Central memory CD8-positive, alpha-beta T cell (primary cell): ENCODE measurements around the gene FNDC10.
A peak's percentile ranks its signal among the peaks of the same experiment; 100 is the strongest.
"Not testable (repeated sequence)": the region's sequence is repeated elsewhere in the genome, so short reads cannot be mapped to it uniquely, and the experiment has no call there.

Experiments
- ATAC-seq: fragments of 150-1000 bp; cut with Tn5 transposase; replicated peaks from 2 replicates; pipeline ENCODE4 v1.10.0; 2022; ENCODE audit warnings: mild to moderate bottlenecking, moderate FRiP score, moderate number of reproducible peaks; ENCODE audit not compliant: poor library complexity, severe bottlenecking; ENCODE audit errors: extremely low read depth
- DNase-seq, 2 donors: peaks; one replicate each; pipeline ENCODE4 v3.0.0; 2021; ENCODE audit warnings: low spot score in 2 of 2
- H3K27ac Mint-ChIP-seq: one replicate; pipeline ENCODE4 v1.8.0; 2022; ENCODE audit warnings: low read depth, mild to moderate bottlenecking, moderate library complexity, mixed read lengths
- H3K27me3 Mint-ChIP-seq: one replicate; pipeline ENCODE4 v1.8.0; 2022; ENCODE audit warnings: mixed read lengths
- H3K36me3 Mint-ChIP-seq: one replicate; pipeline ENCODE4 v1.8.0; 2022; ENCODE audit warnings: mild to moderate bottlenecking, moderate library complexity, mixed read lengths; ENCODE audit not compliant: insufficient read depth
- H3K4me1 Mint-ChIP-seq: one replicate; pipeline ENCODE4 v1.8.0; 2022; ENCODE audit warnings: mixed read lengths
- H3K4me3 Mint-ChIP-seq: one replicate; pipeline ENCODE4 v1.8.0; 2022; ENCODE audit warnings: mild to moderate bottlenecking, moderate library complexity, mixed read lengths
- H3K9me3 Mint-ChIP-seq: one replicate; pipeline ENCODE4 v1.8.0; 2022; ENCODE audit warnings: mixed read lengths

Gene FNDC10

DNA sequence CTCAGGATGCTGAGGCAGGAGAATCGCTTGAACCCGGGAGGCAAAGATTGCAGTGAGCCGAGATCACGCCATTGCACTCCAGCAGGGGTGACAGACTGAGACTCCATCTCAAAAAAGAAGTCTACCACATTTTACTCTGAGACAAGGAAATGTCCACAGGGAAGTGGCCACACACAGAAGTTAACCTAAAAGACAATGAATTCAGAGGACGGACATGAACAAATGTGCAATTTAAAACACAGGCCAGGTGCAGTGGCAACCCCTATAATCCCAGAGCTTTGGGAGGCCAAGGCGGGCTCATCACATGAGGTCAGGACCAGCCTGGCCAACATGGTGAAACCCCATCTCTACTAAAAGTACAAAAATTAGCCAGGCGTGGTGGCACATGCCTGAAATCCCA is 42.2 kb downstream of the FNDC10 start:
- H3K4me3 Mint-ChIP-seq, H3K27me3 Mint-ChIP-seq, H3K27ac Mint-ChIP-seq, H3K9me3 Mint-ChIP-seq, ATAC-seq, DNase-seq: not testable (repeated sequence)
- Mint-ChIP-seq H3K36me3 (peaks cover 18% of the 10 kb centered on the region), H3K4me1 (peaks cover 23% of the 10 kb centered on the region)

DNA sequence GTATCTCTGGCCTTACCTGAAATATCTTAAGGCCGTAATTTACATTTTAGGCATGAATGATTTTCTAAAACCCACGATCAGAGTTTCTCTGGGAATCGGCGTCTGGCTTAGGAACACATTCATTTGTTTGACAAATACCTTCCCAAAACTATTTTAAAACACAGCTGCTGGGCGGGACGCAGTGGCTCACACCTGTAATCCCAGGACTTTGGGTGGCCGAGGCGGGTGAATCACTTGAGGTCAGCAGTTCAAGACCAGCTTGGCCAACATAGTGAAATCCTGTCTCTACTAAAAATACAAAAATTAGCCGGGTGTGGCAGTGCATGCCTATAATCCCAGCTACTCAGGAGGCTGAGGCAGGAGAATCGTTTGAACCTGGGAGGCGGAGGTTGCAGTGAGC is 43.0 kb downstream of the FNDC10 start:
- H3K27me3 Mint-ChIP-seq, ATAC-seq, H3K27ac Mint-ChIP-seq, H3K4me3 Mint-ChIP-seq, DNase-seq, H3K9me3 Mint-ChIP-seq: not testable (repeated sequence)
- Mint-ChIP-seq H3K36me3 (peaks cover 12% of the 10 kb centered on the region), H3K4me1 (peaks cover 24% of the 10 kb centered on the region)

DNA sequence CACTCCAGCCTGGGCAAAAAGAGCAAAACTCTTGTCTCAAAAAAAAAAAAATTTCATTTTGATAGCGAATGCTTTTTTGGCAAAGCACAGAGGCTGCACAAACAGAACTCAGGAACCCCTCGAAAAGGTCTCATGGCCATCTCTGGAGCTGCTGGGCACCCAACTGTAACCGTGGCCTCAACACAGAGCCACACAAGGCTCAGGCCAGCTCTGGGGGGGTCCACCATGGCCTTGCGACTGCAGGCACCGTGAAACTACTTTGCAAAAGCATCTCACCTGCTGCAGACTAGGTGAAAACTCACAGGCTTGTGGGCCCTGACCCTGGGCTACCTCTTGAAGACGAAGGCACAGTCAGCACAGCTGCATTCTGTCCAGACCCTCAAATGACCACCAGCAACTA is 43.4 kb downstream of the FNDC10 start:
- peaks cover 9% of the 10 kb centered on the region for H3K36me3 Mint-ChIP-seq
- H3K9me3 Mint-ChIP-seq: no peaks in the 10 kb centered on the region
- peaks cover 23% of the 10 kb centered on the region for H3K4me1 Mint-ChIP-seq

DNA sequence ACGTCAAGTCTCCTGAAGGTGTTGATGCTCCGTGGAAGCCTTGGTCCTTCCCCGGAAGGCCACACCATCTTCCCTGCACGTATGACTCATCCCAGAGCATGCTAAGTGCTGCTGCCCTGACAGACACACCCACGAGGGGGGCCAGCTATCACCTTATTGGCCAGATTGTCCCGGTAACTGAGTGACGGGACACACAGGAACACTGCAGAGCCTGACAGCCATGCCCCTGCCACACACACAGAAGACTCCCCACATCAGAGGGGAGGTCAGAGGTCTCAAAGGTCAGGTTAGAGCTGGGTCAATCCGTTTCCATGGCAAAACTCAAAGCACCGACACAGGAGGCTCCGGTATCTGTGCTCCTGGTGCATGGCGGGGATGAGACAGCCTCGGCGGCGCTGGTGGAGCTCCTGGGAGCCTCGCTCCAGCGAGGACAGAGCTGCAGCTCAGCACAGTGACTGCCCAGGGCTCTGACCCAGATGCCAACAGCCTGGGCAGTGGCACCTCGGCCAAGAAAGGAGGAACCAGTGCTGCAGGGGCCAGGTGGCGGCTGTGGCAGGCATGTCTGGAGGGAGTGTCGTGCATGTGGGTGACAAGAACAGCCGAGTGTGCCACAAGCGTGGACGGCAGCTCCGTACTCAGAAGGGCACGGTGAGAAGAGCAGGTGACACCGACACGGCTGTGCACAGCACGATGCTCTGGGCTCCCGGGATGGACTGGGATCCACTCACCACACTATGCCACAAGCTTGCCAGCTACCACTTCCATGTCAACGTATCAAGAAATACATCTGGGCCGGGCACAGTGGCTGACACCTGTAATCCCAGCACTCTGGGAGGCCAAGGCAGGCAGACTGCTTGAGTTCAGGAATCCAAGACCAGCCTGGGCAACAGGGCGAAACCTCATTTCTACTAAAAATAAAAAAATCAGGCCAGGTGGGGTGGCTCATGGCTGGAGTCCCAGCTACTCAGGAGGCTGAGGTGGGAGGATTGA is 44.7 kb downstream of the FNDC10 start:
- no peak for DNase-seq
- H3K4me3 Mint-ChIP-seq: no peak overlapping the region
- no peak for ATAC-seq
- H3K27ac Mint-ChIP-seq: peak overlapping the region; percentile 51
- H3K4me1 Mint-ChIP-seq: peaks cover 21% of the 10 kb centered on the region
- peaks cover 4% of the 10 kb centered on the region for H3K36me3 Mint-ChIP-seq
- H3K9me3 Mint-ChIP-seq: no peaks in the 10 kb centered on the region
- no peaks in the 10 kb centered on the region for H3K27me3 Mint-ChIP-seq

More for the DNA sequence above, 43.4 kb downstream of the FNDC10 start:
- DNase-seq (no peak), ATAC-seq (no peak)
- Mint-ChIP-seq H3K4me3 (no peak overlapping the region), H3K27me3 (no peaks in the 10 kb centered on the region), H3K27ac (no peak overlapping the region)

DNA sequence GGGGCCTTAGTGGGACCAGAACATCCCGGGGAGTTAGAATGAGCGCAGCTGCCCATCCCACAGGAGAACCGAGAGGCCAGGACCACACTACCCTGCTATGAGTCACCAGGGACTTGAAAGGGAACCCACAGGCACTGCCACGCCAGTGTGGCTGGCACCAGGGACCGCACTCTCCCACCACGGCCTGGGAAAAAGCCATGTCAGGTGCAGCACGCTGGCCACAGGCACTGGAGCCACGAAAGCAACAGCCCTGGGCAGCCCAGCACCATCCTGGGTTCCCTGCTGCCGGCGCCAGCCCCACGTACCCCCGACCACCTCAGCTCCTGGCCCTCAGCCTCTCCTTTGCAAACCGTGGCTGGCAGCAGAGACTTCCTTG is 45.4 kb downstream of the FNDC10 start:
- Mint-ChIP-seq H3K4me3 (no peak overlapping the region), H3K9me3 (no peaks in the 10 kb centered on the region), H3K36me3 (peaks cover 4% of the 10 kb centered on the region), H3K4me1 (peaks cover 21% of the 10 kb centered on the region), H3K27ac (peak overlapping the region; percentile 51), H3K27me3 (no peaks in the 10 kb centered on the region)
- DNase-seq (no peak), ATAC-seq (no peak)

DNA sequence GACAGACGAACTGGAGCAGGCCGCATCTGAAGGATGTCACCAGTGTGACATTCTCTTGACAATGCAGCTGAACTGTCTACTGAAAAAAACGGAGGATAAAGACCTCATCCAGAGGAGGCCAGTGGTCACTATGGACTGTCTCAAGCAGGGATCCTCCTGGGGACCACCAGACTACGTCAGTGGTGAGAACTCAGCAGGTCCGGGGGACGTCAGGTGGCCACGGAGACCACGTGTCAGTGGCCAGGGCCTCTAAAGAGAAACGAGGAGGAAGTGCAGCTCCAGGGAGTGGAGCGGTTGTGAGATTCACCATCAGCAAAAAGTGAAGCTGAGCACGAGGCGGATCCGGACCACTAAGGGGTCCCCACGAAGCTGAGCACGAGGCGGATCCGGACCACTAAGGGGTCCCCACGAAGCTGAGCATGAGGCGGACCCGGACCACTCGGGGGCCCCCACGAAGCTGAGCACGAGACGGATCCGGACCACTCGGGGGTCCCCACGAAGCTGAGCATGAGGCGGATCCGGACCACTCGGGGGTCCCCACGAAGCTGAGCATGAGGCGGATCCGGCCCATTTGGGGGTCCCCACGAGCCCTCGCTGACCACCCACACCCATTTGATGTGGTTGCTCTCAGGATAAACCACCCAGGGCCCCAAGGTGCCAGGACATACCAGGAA is 46.0 kb downstream of the FNDC10 start:
- Mint-ChIP-seq H3K36me3 (peaks cover 4% of the 10 kb centered on the region), H3K4me3 (no peak overlapping the region), H3K9me3 (no peaks in the 10 kb centered on the region), H3K27ac (peak overlapping the region; percentile 71), H3K27me3 (no peaks in the 10 kb centered on the region), H3K4me1 (peaks cover 21% of the 10 kb centered on the region)
- no peak for DNase-seq
- no peak for ATAC-seq

DNA sequence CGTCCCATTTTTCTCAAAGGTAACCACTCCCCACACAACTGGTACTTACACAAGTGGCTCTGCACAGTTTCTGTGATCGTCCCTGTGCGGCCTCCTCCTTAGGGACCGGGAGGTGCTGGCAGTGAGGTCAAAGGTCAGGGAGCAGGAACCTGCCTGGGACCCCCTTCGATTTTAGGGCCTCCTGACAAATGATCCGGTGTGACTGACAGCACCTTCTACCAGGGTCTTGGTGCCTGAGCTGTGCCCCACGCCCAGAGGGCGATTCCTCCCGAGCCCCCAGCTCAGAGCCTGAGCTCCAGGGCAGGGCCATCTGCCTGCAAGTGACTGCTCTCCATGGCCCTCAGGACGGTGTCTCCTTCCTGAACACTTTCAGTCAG is 47.7 kb downstream of the FNDC10 start:
- DNase-seq (no peak), ATAC-seq (no peak)
- Mint-ChIP-seq H3K27me3 (no peaks in the 10 kb centered on the region), H3K36me3 (peaks cover 4% of the 10 kb centered on the region), H3K27ac (peak overlapping the region; percentile 10), H3K4me3 (no peak overlapping the region), H3K9me3 (no peaks in the 10 kb centered on the region), H3K4me1 (peaks cover 12% of the 10 kb centered on the region)

DNA sequence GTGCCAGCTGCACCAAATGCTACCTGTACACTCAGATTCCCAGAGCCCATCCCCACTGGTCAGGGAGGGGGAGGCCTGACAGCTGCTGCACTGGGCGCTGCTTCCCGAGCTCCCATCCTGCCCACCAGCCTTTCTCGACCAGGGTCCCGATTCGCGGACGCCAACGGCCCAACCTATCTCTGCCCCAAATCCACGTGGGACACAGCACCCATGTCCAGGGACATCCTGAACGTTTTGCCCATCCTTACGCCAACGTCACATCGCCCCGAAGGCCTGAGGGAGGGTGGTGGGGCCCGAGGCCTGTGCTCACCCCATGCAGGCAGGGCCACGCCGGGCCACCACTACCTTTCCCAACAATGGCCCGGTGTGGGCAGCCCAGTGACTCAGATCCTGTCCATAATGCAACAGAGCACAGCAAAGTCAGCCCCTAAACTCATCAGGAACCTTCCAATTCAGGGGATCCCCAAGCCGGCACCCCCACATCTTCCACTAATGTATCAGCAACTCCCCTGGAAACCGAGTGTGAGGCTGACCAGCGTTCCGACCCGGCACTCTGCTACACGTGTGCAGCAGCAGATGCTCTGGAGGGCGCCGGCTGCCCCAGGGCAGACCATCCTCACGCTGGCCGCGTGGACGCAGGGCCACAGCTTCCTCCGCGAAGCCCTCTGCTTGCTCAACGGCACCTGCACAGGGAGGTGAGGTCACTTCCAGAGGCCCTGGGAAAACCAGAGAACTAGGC is 48.2 kb downstream of the FNDC10 start:
- no peak for ATAC-seq
- Mint-ChIP-seq H3K27ac (no peak overlapping the region), H3K36me3 (peaks cover 2% of the 10 kb centered on the region), H3K9me3 (no peaks in the 10 kb centered on the region), H3K4me3 (no peak overlapping the region), H3K4me1 (peaks cover 12% of the 10 kb centered on the region), H3K27me3 (no peaks in the 10 kb centered on the region)
- no peak for DNase-seq

DNA sequence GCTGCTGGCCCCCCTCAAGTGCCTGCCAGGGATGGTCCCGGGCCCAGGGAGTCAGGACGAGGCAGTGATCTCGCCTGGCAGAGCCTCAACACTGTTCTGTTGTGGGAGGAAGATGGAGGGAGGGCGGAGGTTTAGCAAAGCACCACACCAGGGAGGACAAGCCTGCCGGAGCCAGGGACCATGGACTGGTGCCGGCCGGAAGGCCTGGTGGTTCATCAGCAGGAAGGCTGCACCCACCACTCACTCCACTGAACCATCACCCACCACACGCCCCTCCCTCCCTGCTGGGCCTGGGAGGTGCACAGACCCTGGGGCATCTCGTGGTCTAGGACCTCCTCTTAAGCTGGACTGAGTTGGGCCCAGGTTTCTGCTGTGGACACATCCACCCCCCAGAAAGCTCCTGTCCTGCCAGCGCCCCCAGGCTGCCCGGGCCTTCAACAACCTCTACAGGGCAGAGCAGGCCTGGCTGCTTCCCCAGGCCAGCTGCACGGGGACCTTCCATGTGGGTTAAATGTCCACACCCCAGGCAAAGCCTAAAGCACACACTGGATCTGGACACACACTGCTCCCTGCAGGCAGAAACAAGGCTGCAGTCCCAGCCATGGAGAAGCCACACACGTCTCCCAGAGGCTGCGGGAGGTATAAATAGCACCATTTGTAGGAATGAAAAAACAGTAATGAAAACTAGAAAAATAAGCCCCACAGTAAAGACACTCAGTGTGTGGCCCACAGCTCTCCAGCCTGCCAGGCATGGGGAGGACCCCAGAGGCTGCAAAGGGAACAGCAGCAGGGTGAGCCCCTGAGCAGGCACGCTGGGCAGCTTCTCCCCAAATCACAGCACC is 49.1 kb downstream of the FNDC10 start:
- DNase-seq (no peak), ATAC-seq (no peak)
- Mint-ChIP-seq H3K9me3 (no peaks in the 10 kb centered on the region), H3K27ac (no peak overlapping the region), H3K4me1 (peaks cover 12% of the 10 kb centered on the region), H3K36me3 (peaks cover 2% of the 10 kb centered on the region), H3K27me3 (no peaks in the 10 kb centered on the region), H3K4me3 (no peak overlapping the region)

DNA sequence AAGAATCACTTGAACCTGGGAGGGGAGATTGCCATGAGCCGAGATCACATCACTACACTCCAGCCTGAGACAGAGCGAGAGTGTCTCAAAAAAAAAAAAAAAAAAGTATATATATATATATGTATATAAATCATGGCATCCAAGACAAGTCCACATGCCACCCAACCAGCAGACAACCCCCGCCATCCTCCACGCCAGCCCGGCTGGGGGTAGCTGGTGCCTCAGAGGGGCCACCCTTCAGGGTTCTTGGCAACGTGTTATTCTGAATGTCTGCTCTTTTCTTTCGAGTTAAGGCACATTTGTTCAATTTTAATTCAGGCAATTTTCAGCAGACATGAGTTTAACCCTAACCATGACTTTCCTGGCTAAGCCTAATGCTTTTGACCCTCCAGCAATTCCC is 49.8 kb downstream of the FNDC10 start:
- Mint-ChIP-seq H3K4me3 (no peak overlapping the region), H3K27me3 (no peaks in the 10 kb centered on the region), H3K4me1 (peaks cover 9% of the 10 kb centered on the region), H3K36me3 (peaks cover 2% of the 10 kb centered on the region), H3K9me3 (no peaks in the 10 kb centered on the region), H3K27ac (no peak overlapping the region)
- DNase-seq: no peak
- no peak for ATAC-seq

DNA sequence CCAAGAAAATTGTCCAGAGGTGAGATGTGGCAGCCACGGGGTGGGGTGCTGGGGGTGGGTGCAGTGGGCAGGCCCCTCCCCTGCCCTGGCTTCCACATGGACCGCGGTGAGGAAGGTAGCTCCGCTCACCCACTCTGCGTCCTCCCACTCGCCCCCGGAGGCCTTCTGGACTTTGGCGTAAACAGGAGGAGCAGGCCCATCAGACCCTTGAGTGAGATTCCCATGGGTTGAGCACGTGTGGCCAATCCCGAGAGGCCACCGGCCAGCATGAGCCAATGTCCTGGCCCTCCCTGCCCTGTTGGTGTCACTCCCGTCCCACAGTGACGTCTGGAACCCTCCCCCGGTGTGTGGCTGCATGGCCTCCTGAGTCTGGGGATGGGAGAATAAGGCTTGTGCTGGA is 51.3 kb downstream of the FNDC10 start:
- no peak overlapping the region for H3K27ac Mint-ChIP-seq
- H3K9me3 Mint-ChIP-seq: no peaks in the 10 kb centered on the region
- H3K4me3 Mint-ChIP-seq: no peak overlapping the region
- H3K4me1 Mint-ChIP-seq: peaks cover 5% of the 10 kb centered on the region
- H3K36me3 Mint-ChIP-seq: peaks cover 6% of the 10 kb centered on the region
- ATAC-seq: no peak
- DNase-seq: no peak
- H3K27me3 Mint-ChIP-seq: no peaks in the 10 kb centered on the region
